GM19035 (cell line): Measurements from ENCODE around the gene DRAP1.
"Not testable (repeated sequence)": the region's sequence is repeated elsewhere in the genome, so short reads cannot be mapped to it uniquely, and the experiment has no call there.

Experiments used
- ATAC-seq: cut with Tn5 transposase; IDR thresholded peaks from one replicate; pipeline ENCODE4 v1.9.1; 2021; ENCODE audit not compliant: unreplicated experiment

The DRAP1 gene

GRCh38 chr11:65885808-65886536, 33.3 kb upstream of the DRAP1 start:
- no peak for ATAC-seq

- ATAC-seq, result no peak
Observed at GRCh38 chr11:65886826-65887722, 32.2 kb upstream of the DRAP1 start.

- peak; percentile 1 for ATAC-seq
Observed at GRCh38 chr11:65887723-65888162, 31.5 kb upstream of the DRAP1 start.

GRCh38 chr11:65888163-65888814, 30.9 kb upstream of the DRAP1 start, which contains the start of gene FIBP:
Gene FIBP, minus strand, starts transcription at chr11:65888471. Its CDS starts 53 bp downstream, at chr11:65888418.
- peak; percentile 47 for ATAC-seq

GRCh38 chr11:65890324-65891218, 28.7 kb upstream of the DRAP1 start, which contains the start of gene CCDC85B:
Gene CCDC85B, plus strand, starts transcription at chr11:65890673. Its CDS starts 111 bp downstream, at chr11:65890784.
- ATAC-seq, result peak; percentile 54

- ATAC-seq, result no peak
Observed at GRCh38 chr11:65891219-65892136, 27.7 kb upstream of the DRAP1 start.

- ATAC-seq, result not testable (repeated sequence)
Observed at GRCh38 chr11:65892137-65892540, 27.1 kb upstream of the DRAP1 start.

GRCh38 chr11:65892661-65893317, 26.4 kb upstream of the DRAP1 start:
- ATAC-seq, result no peak

- no peak for ATAC-seq
Observed at GRCh38 chr11:65894034-65894591, 25.1 kb upstream of the DRAP1 start.

GRCh38 chr11:65895482-65895981, 23.7 kb upstream of the DRAP1 start:
- ATAC-seq, result no peak

- ATAC-seq, result no peak
Observed at GRCh38 chr11:65896034-65896999, 22.9 kb upstream of the DRAP1 start.

- no peak for ATAC-seq
Observed at GRCh38 chr11:65897020-65897471, 22.2 kb upstream of the DRAP1 start.

GRCh38 chr11:65898656-65899355, 20.4 kb upstream of the DRAP1 start:
- no peak for ATAC-seq

- ATAC-seq, result no peak
Observed at GRCh38 chr11:65899356-65900124, 19.7 kb upstream of the DRAP1 start.

- peak; percentile 86 for ATAC-seq
Observed at GRCh38 chr11:65900125-65900898, 18.9 kb upstream of the DRAP1 start, which contains the start of gene FOSL1. Gene FOSL1, minus strand, starts transcription at chr11:65900388. Its CDS starts 49 bp downstream, at chr11:65900339.
